Measurements from ENCODE around the gene LHFPL2.
A peak's percentile ranks its signal among the peaks of the same experiment; 100 is the strongest.

Gene LHFPL2

DNA sequence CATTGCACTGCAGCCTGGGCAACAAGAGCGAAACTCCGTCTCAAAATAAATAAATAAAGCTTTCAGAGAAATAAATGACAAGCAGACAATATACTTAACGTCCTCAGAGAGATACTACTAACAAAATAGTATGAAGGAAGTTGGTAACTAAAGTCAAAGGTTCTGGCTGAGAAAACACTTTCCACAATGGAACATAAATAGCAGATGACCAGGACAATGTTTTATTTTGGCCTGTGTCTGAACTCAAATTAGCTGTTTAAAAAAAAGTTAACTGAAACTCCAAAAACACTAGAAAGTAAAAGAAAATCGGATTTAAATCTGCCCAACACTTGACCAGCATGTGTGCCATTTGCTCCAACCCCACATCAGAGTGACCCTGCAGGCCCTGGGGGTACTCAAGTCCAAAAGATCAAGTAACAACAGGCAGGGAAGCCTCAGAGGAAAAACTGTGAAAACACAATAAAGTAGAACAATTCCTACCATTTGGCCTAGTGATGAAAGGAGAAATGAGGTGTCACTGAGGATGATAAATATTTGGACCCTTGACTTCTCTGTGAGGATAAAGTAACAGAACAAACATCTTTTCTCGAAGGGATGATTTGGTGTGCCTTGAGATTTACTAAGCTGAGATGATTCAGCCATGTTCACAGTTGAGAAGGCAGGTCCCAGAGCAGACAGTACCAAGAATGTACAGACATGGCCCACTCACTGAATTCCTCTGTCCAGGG, 47.7 kb downstream of the LHFPL2 start:
- peak overlapping the region; percentile 39 for H3K27ac ChIP-seq (ENCODE audit: low read depth, low read length)
- H3K36me3 ChIP-seq (ENCODE audit: insufficient read depth, low read length), result no peaks in the 10 kb centered on the region
- H3K27me3 ChIP-seq (ENCODE audit: control insufficient read depth in 1 of 2, insufficient read depth in 2 of 2, low read length in 2 of 2), result no peaks in the 10 kb centered on the region
- H3K4me1 ChIP-seq (ENCODE audit: insufficient read depth, low read length), result peaks cover 49% of the 10 kb centered on the region
- no peaks in the 10 kb centered on the region for H3K9me3 ChIP-seq (ENCODE audit: low read length)
- H3K9ac ChIP-seq (ENCODE audit: low read length), result no peak overlapping the region
- H3K4me3 ChIP-seq (ENCODE audit: low read depth in 1 of 2, low read length in 2 of 2), result no peak overlapping the region

DNA sequence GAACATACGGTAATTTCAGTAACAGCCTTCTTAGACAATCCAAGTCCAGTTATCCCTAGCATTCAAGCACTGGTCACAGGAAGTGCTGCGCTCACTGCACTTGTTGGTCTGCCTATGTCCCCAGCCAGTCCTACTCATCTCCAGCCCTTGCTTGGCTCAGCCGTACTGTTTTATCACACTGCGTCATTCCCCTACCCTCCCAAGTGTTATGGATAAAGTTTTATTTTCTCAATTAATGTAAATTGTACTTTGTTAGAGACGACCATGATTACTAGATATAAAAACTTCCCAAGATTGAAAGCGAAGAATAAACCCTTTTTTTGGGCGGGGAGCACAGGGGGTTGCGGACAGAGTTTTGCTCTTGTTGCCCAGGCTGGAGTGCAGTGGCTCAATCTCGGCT, 49.6 kb downstream of the LHFPL2 start:
- H3K27ac ChIP-seq (ENCODE audit: low read depth, low read length), result no peak overlapping the region
- H3K9me3 ChIP-seq (ENCODE audit: low read length), result no peaks in the 10 kb centered on the region
- peaks cover 54% of the 10 kb centered on the region for H3K4me1 ChIP-seq (ENCODE audit: insufficient read depth, low read length)
- no peak overlapping the region for H3K9ac ChIP-seq (ENCODE audit: low read length)
- H3K4me3 ChIP-seq (ENCODE audit: low read depth in 1 of 2, low read length in 2 of 2), result no peak overlapping the region
- H3K27me3 ChIP-seq (ENCODE audit: control insufficient read depth in 1 of 2, insufficient read depth in 2 of 2, low read length in 2 of 2), result no peaks in the 10 kb centered on the region
- no peaks in the 10 kb centered on the region for H3K36me3 ChIP-seq (ENCODE audit: insufficient read depth, low read length)

DNA sequence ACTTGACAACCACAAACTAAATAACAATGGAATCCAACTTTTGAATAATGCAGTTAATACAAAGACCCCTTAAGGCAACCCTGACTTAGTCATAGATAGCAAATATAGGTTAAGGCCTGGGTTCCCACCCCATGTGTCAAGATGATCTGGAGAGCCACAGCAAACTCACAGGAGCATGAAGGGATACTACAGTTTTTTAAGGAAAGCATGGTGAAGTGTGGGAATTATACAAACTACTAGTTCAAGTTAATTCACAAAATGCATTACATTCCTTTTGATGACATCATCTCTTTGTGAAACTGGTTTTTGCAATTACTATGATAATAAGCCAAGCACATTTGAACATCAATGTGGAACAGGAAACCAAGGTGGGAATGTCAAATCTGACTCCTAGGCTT, 50.6 kb downstream of the LHFPL2 start:
- peaks cover 64% of the 10 kb centered on the region for H3K4me1 ChIP-seq (ENCODE audit: insufficient read depth, low read length)
- H3K27ac ChIP-seq (ENCODE audit: low read depth, low read length), result no peak overlapping the region
- H3K9ac ChIP-seq (ENCODE audit: low read length), result no peak overlapping the region
- no peak overlapping the region for H3K4me3 ChIP-seq (ENCODE audit: low read depth in 1 of 2, low read length in 2 of 2)
- no peaks in the 10 kb centered on the region for H3K9me3 ChIP-seq (ENCODE audit: low read length)
- no peaks in the 10 kb centered on the region for H3K27me3 ChIP-seq (ENCODE audit: control insufficient read depth in 1 of 2, insufficient read depth in 2 of 2, low read length in 2 of 2)
- no peaks in the 10 kb centered on the region for H3K36me3 ChIP-seq (ENCODE audit: insufficient read depth, low read length)

DNA sequence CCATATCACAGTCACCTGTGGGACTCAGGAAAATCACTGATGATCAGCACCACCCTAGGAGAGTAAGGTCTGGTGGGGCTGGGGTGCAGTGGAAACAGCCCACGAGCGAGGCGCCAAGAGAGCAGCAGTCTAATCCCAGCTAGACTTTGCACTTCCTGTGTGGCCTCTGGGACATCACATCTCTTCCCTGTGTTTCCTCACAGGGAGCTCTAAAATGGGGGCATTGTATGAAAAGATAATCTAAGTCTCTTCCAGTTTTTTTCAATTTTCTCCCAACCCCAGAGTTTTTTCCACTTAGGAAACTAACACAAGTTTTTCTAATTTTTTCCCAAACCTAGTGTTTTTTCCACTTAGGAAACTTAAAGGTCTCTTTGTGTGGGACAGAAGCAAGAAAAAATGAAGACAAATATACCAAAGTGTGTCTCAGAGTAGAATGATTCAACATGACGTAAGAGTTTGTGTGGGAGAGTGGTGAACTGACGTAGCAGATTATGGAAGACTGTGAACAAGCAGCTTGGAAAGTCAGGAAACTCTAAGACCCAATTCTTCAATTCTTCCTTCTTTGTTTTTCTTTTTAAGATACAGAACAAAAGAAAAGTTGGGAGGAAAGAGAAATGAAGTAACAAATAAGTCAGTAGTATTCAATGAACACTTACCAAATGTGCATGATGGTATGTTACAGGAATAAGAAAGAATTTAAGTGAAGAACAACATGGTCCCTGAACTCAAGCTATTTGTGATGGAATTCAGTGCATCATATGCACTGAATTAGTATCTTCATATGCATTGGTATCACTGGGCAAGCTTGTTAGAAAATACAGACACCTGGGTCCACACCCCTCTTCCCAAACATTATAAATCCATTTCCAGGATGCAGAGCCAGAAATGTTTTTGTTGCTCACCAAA, 51.3 kb downstream of the LHFPL2 start:
- Histone ChIP-seq H3K9ac (ENCODE audit: low read length) (no peak overlapping the region), H3K36me3 (ENCODE audit: insufficient read depth, low read length) (no peaks in the 10 kb centered on the region), H3K27me3 (ENCODE audit: control insufficient read depth in 1 of 2, insufficient read depth in 2 of 2, low read length in 2 of 2) (no peaks in the 10 kb centered on the region), H3K9me3 (ENCODE audit: low read length) (no peaks in the 10 kb centered on the region), H3K4me3 (ENCODE audit: low read depth in 1 of 2, low read length in 2 of 2) (no peak overlapping the region), H3K4me1 (ENCODE audit: insufficient read depth, low read length) (peaks cover 71% of the 10 kb centered on the region), H3K27ac (ENCODE audit: low read depth, low read length) (peak overlapping the region; percentile 42)

DNA sequence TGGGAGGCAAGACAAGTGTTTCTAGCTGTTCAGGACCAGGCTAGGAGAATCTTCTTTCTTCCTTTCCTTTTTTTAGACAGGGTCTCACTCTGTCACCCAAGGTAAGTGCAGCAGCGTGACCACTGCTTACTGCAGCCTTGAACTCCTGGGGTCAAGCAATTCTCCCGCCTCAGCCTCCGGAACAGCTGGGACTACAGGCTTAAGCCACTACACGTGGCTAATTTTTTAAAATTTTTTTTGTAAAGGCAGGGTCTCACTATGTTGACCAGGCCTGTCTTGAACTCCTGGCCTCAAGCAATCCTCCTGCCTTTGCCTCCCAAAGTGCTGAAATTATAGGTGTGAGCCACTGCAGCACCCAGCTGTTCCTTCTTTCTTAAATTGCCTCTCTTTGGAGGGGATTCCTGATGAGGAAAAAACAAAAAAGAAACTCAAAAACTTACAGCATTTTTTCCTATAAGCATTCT, 53.1 kb downstream of the LHFPL2 start:
- peaks cover 73% of the 10 kb centered on the region for H3K4me1 ChIP-seq (ENCODE audit: insufficient read depth, low read length)

DNA sequence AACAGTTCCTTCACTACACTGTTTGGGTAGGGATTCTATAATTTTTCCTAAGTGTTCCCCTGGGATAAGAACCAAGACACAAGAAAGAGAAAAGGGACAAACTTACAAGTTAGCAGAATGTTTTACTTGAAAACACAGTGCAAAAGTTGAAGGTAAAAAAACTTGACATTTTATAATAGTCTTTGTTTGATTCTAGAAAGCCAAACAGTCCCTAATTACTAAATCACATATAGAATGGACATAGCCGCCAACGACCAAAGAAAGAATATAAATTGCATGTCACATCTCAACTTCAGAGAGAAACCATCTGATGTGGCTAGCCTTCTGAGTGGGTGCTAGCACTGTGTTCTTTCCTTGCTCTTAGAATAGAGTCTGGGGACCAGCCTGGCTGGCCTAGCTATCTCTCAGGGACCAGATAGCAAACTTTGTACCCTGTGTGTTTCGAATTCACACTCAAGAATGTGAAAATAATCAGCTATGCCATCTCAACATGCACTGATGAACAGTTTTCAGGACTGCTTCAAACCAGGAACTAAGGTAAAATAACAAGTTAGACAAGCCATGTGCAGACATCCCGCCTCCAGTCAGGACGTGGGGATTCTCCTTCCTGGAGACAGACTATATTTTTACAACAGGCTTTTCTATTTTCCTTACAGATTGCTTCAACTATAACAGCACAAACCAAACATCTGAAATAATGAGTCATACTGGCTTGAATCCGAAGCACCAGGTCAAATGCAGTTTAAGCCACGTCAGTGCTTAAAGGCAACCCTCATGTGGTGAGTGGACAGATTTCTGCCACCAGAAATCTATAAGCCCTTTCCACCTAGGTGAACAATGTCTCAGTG, 53.7 kb downstream of the LHFPL2 start:
- Histone ChIP-seq H3K27me3 (ENCODE audit: control insufficient read depth in 1 of 2, insufficient read depth in 2 of 2, low read length in 2 of 2) (no peaks in the 10 kb centered on the region), H3K9me3 (ENCODE audit: low read length) (no peaks in the 10 kb centered on the region), H3K9ac (ENCODE audit: low read length) (no peak overlapping the region), H3K36me3 (ENCODE audit: insufficient read depth, low read length) (no peaks in the 10 kb centered on the region), H3K4me3 (ENCODE audit: low read depth in 1 of 2, low read length in 2 of 2) (no peak overlapping the region), H3K27ac (ENCODE audit: low read depth, low read length) (peak overlapping the region; percentile 70), H3K4me1 (ENCODE audit: insufficient read depth, low read length) (peaks cover 69% of the 10 kb centered on the region)

More for the DNA sequence above, 53.1 kb downstream of the LHFPL2 start:
- Histone ChIP-seq H3K27me3 (ENCODE audit: control insufficient read depth in 1 of 2, insufficient read depth in 2 of 2, low read length in 2 of 2) (no peaks in the 10 kb centered on the region), H3K9ac (ENCODE audit: low read length) (no peak overlapping the region), H3K4me3 (ENCODE audit: low read depth in 1 of 2, low read length in 2 of 2) (no peak overlapping the region), H3K9me3 (ENCODE audit: low read length) (no peaks in the 10 kb centered on the region), H3K27ac (ENCODE audit: low read depth, low read length) (peak overlapping the region; percentile 70), H3K36me3 (ENCODE audit: insufficient read depth, low read length) (no peaks in the 10 kb centered on the region)

DNA sequence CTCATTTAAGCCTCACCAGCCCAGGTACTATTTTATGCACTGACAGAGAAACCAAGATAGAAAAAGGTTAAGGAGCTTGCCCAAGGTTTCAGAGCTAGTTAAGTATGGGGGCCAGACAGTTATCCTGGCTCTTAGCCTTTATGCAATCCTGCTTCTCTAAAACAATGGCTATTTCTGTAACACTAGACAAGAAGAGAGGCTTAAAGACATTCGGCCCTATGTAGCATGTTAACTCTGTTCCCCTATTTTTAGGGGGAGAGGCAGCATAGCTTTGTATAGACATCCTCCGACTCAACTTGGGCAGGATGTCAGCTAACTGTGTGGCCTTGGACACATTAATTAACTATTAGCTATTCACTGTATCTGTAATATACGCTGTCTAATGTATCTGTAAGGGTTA, 54.6 kb downstream of the LHFPL2 start:
- Histone ChIP-seq H3K4me1 (ENCODE audit: insufficient read depth, low read length) (peaks cover 69% of the 10 kb centered on the region), H3K9me3 (ENCODE audit: low read length) (no peaks in the 10 kb centered on the region), H3K27ac (ENCODE audit: low read depth, low read length) (no peak overlapping the region), H3K4me3 (ENCODE audit: low read depth in 1 of 2, low read length in 2 of 2) (no peak overlapping the region), H3K27me3 (ENCODE audit: control insufficient read depth in 1 of 2, insufficient read depth in 2 of 2, low read length in 2 of 2) (no peaks in the 10 kb centered on the region), H3K36me3 (ENCODE audit: insufficient read depth, low read length) (peaks cover 3% of the 10 kb centered on the region), H3K9ac (ENCODE audit: low read length) (no peak overlapping the region)

DNA sequence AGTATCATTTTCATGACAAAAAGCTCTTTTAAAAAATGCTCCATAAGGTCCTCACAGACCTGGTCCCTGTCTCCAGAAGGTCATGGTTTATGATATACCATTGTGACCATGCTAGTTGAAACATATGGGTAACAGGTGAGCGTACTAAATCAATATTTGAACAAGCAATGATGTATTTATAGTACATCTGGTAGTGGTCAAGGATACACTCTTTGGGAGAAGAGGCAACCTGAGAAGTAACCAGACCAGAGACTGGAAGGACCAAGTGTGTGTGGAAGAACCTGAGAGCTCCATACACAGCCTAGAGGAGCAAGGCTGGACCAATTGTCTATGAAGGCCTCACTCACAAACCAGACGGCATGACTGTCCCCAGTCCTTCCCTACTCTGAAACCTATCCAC, 55.1 kb downstream of the LHFPL2 start:
- Histone ChIP-seq H3K9ac (ENCODE audit: low read length) (no peak overlapping the region), H3K4me1 (ENCODE audit: insufficient read depth, low read length) (peaks cover 75% of the 10 kb centered on the region)

DNA sequence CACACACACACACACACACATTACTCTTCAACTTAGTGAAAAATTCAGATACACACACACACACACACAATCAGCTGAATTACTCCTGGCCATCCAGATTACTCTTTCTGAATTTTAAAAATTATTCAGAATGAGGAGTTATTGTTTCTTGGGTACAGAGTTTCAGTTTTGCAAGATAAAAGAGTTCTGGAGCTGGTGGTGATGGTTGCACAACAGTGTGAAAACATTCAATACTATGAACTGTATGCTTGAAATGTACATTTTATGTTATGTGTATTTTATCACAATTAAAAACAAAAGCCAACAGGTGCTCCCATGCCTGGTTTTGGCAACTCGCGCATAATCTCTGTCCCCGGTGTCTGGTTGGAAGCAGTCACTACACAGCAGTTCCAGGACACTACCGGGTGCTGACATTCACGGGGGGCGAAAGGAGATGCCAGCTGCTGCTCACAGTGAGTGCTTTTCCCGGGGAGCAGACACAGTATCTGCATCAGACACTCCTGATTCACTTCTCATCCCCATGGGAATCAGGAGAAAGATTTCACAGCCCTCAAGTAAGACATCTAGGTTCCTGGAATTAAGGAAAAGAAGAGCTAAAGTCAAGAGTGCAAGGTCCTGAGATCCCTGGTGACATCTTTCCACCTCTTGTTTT, 55.7 kb downstream of the LHFPL2 start:
- H3K9me3 ChIP-seq (ENCODE audit: low read length), result no peaks in the 10 kb centered on the region
- H3K4me1 ChIP-seq (ENCODE audit: insufficient read depth, low read length), result peaks cover 77% of the 10 kb centered on the region
- no peak overlapping the region for H3K9ac ChIP-seq (ENCODE audit: low read length)
- peak overlapping the region; percentile 12 for H3K27ac ChIP-seq (ENCODE audit: low read depth, low read length)
- no peak overlapping the region for H3K4me3 ChIP-seq (ENCODE audit: low read depth in 1 of 2, low read length in 2 of 2)
- H3K36me3 ChIP-seq (ENCODE audit: insufficient read depth, low read length), result peaks cover 3% of the 10 kb centered on the region
- H3K27me3 ChIP-seq (ENCODE audit: control insufficient read depth in 1 of 2, insufficient read depth in 2 of 2, low read length in 2 of 2), result no peaks in the 10 kb centered on the region

More for the DNA sequence above, 55.1 kb downstream of the LHFPL2 start:
- Histone ChIP-seq H3K9me3 (ENCODE audit: low read length) (no peaks in the 10 kb centered on the region), H3K27ac (ENCODE audit: low read depth, low read length) (no peak overlapping the region), H3K36me3 (ENCODE audit: insufficient read depth, low read length) (peaks cover 3% of the 10 kb centered on the region), H3K27me3 (ENCODE audit: control insufficient read depth in 1 of 2, insufficient read depth in 2 of 2, low read length in 2 of 2) (no peaks in the 10 kb centered on the region), H3K4me3 (ENCODE audit: low read depth in 1 of 2, low read length in 2 of 2) (no peak overlapping the region)

DNA sequence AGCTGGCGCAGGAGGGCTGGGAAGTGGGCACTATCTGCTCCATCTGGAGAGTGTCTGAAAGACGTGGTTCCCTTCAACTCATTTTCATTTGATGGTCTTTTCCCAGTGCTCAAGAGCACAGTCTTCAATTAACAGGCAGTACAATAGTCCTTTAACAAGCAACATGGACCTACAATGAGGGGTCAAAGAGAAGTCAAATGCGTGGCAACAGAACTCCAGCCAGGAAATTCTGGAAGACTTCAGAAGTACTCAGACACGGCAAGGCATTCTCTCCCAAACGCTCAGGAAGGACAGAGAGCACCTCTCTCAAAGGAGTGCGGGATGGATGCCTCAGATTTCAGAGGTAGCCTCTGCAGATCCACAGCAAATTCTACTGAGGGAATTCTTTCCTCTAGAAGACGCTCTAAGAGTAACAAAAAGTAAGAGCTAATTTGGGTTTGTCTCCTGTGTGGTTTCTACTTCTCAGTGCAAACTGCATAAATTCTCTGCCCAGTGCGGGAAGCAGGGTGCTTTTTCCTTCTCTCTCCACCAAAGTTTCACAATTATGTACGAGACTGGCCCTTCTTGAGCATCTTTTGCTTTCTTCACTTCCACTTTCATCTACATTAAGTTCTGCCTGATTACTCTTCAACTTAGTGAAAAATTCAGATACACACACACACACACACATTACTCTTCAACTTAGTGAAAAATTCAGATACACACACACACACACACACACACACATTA, 56.4 kb downstream of the LHFPL2 start:
- no peaks in the 10 kb centered on the region for H3K27me3 ChIP-seq (ENCODE audit: control insufficient read depth in 1 of 2, insufficient read depth in 2 of 2, low read length in 2 of 2)
- no peak overlapping the region for H3K9ac ChIP-seq (ENCODE audit: low read length)
- H3K4me1 ChIP-seq (ENCODE audit: insufficient read depth, low read length), result peaks cover 80% of the 10 kb centered on the region
- H3K4me3 ChIP-seq (ENCODE audit: low read depth in 1 of 2, low read length in 2 of 2), result no peak overlapping the region
- peaks cover 3% of the 10 kb centered on the region for H3K36me3 ChIP-seq (ENCODE audit: insufficient read depth, low read length)
- no peak overlapping the region for H3K27ac ChIP-seq (ENCODE audit: low read depth, low read length)
- H3K9me3 ChIP-seq (ENCODE audit: low read length), result no peaks in the 10 kb centered on the region

All from muscle layer of colon (tissue), 2 donors.